Esophagus muscularis mucosa (tissue), 4 donors: Measurements from ENCODE around the gene FJX1. TPM values are rescaled to one million over a fixed set of nuclear protein-coding genes. Genes with fewer than 3 reads are reported as not detected.

Experiments used
- DNase-seq: peaks from one replicate; pipeline ENCODE4 v3.0.0-alpha.2; 2017; ENCODE audit errors: extremely low spot score
- H3K27ac ChIP-seq, 4 donors: fragments of 200-600 bp; sonication (generic); replicated peaks in 1 of 4; 1 replicate in 3 of 4; 2 replicates in 1 of 4; pipeline ENCODE4 v1.5.1; 2016 to 2019; ENCODE audit warnings: mild to moderate bottlenecking in 1 of 4
- H3K27me3 ChIP-seq, 4 donors: fragments of 200-600 bp; sonication (generic); one replicate each; pipeline versions ENCODE4 v1.5.1 to v1.6.0; 2016 to 2019
- H3K36me3 ChIP-seq, 4 donors: fragments of 200-600 bp; sonication (generic); one replicate each; pipeline ENCODE4 v1.5.1; 2016 to 2019
- H3K4me1 ChIP-seq, 4 donors: fragments of 200-600 bp; sonication (generic); one replicate each; pipeline ENCODE4 v1.5.1; 2016 to 2019
- H3K4me3 ChIP-seq, 4 donors: fragments of 200-600 bp; sonication (generic); 1 replicate in 2 of 4; 2 replicates in 2 of 4; pipeline ENCODE4 v1.5.1; 2016 to 2019; ENCODE audit warnings: mild to moderate bottlenecking in 4 of 4, moderate library complexity in 1 of 4
- H3K9me3 ChIP-seq, 4 donors: fragments of 200-600 bp; sonication (generic); 1 replicate in 3 of 4; 2 replicates in 1 of 4; pipeline ENCODE4 v1.5.1; 2016 to 2019
- EP300 ChIP-seq: sonication (generic); formaldehyde crosslinking; IDR thresholded peaks from one replicate; pipeline ENCODE4 v1.6.1; 2017; ENCODE audit warnings: antibody characterized with exemption
- POLR2A ChIP-seq: fragments of 450-650 bp; IDR thresholded peaks from one replicate; pipeline ENCODE4 v1.6.1; 2017; ENCODE audit warnings: antibody characterized with exemption, moderate library complexity, mild to moderate bottlenecking, low read depth
- POLR2AphosphoS5 ChIP-seq, 2 donors: sonication (generic); formaldehyde crosslinking; IDR thresholded peaks; one replicate each; pipeline ENCODE4 v1.6.1; 2017; ENCODE audit warnings: antibody characterized with exemption in 2 of 2
- WGBS: methylation state at CpG from one replicate; pipeline ENCODE4 v1.1.5; 2018; 5-methylcytosine and 5-hydroxymethylcytosine counted together
- intact Hi-C: fragments of 100-400 bp; cut with DNase I; formaldehyde crosslinking; loops from one replicate; pipeline ENCODE4 v1.15.1; 2023
- total RNA-seq, 4 donors: library from RNA; depleted of rRNA; stranded (reverse); fragments of >200 nt; gene quantifications; one replicate each; pipeline versions ENCODE4 v1.1.0 to v1.2.1, GENCODE V29; 2016
- TF ChIP-seq, protein P1 (sequence below), 3 experiments: fragments of 200-600 bp in 2 of 3; fragments of 450-650 bp in 1 of 3; sonication (generic) in 2 of 3; IDR thresholded peaks; one replicate each; pipeline ENCODE4 v1.5.1; 2017 to 2019; ENCODE audit warnings: antibody characterized with exemption in 3 of 3, mild to moderate bottlenecking in 2 of 3, moderate library complexity in 1 of 3

The FJX1 gene
- total RNA-seq, 4 donors from 2014 or later: 2.1 to 18.1 (median 6.5) TPM

DNA sequence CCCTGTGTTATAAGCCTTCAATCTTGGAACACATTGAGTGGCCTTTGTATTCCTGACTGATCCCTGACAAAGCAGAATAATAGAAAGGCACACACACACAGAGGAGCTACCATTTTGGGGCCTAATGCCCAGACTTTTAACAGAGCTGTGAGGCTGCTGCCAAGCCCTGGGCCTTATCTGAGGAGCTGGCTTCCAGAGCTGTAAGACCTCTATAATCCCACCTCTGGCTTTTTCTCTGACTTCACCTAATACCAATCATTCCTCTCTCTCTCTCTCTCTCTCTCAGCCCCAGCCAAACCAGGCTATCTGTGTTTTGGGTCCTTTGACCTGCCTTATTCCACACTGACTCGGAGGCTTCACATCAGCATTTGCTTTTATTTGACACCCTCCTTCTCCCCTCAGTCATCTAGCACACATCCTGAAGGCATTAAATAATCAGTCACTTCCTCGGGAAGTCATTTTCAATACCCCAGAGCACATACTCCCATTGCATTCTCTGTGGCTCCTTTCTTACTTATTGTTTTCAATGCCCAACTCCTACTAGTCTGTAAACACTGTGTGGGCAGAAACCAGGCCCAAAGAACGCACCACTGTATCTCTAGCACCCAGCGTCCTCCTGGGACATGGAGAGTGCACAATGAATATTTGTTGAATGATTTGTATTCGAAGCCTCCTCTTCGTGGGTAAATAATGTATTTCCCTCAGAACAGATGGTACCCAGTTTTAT is 23.1 kb downstream of the FJX1 start:
- Histone ChIP-seq H3K4me1 (no peaks in the 10 kb centered on the region), H3K9me3 (no peaks in the 10 kb centered on the region), H3K27ac (no peak overlapping the region), H3K4me3 (no peak overlapping the region), H3K36me3 (no peaks in the 10 kb centered on the region), H3K27me3 (peaks cover 0 to 1% (median 0%) of the 10 kb centered on the region in 4 donors)
- DNase-seq: no peak
- intact Hi-C loops: no loop called here
- 76% methylated on average over 6 of the region's 6 CpGs for WGBS
- no peak for TF ChIP-seq POLR2AphosphoS5 (IDR thresholded peaks at IDR 0.05)
- TF ChIP-seq, protein P1, sequence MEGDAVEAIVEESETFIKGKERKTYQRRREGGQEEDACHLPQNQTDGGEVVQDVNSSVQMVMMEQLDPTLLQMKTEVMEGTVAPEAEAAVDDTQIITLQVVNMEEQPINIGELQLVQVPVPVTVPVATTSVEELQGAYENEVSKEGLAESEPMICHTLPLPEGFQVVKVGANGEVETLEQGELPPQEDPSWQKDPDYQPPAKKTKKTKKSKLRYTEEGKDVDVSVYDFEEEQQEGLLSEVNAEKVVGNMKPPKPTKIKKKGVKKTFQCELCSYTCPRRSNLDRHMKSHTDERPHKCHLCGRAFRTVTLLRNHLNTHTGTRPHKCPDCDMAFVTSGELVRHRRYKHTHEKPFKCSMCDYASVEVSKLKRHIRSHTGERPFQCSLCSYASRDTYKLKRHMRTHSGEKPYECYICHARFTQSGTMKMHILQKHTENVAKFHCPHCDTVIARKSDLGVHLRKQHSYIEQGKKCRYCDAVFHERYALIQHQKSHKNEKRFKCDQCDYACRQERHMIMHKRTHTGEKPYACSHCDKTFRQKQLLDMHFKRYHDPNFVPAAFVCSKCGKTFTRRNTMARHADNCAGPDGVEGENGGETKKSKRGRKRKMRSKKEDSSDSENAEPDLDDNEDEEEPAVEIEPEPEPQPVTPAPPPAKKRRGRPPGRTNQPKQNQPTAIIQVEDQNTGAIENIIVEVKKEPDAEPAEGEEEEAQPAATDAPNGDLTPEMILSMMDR (IDR thresholded peaks at IDR 0.05): no peak
- no peak for TF ChIP-seq POLR2A
- no peak for TF ChIP-seq EP300

DNA sequence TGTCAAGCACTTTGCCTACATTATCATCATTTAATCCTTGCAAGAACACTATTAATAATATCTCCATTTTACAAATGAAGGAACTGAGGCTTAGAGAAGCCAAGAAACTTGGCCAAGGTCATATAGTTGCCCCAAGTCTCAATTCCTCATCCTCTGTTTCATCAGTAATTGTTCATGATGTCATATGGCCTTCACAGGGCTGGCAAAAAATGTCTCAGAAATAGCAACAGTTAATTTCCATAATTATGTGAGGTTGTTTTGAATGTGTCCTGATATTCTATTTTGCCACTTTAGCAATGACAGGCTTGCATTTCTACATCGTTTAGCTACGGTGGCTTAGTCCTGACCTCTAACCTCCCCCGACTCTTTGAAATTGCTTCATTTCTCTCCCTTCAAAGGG is 23.7 kb downstream of the FJX1 start:
- H3K4me3 ChIP-seq: no peak overlapping the region
- no peaks in the 10 kb centered on the region for H3K4me1 ChIP-seq
- H3K9me3 ChIP-seq: no peaks in the 10 kb centered on the region
- DNase-seq: no peak
- intact Hi-C loops: no loop called here
- no peak overlapping the region for H3K27ac ChIP-seq
- TF ChIP-seq POLR2AphosphoS5 (IDR thresholded peaks at IDR 0.05) (no peak), POLR2A (no peak), EP300 (no peak)
- TF ChIP-seq, protein P1 (IDR thresholded peaks at IDR 0.05): no peak
- H3K36me3 ChIP-seq: no peaks in the 10 kb centered on the region
- H3K27me3 ChIP-seq: no peaks in the 10 kb centered on the region
- WGBS: 85% methylated on average over 3 of the region's 3 CpGs

DNA sequence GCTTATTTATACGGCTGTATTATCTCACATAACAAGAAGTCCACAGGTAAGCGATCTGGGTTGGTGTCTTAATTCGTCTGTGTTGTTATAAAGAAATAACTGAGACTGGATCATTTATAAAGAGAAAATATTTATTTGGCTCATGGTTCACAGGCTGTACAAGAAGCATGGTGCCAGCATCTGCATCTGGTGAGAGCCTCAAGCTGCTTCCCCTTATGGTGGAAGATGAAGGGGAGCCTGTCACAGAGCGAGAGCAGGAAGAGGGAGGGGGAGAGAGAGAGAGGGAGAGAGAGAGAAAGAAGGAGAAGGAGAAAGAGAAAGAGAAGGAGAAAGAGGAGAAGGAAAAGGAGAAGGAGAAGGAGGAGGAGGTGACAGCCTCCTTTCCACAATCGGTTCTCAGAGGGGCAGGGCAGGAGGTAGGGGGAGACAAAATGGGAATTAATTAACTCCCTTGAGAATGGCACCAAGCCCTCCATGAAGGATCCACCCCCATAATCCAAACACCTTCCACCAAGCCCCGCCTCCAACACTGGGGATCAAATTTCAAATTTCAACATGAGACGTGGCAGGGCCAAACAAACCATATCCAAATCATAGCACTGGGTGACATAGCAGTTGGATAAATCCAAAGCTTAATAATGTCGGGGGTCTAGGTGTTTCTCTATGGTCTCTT is 29.3 kb downstream of the FJX1 start:
- intact Hi-C loops: no loop called here
- TF ChIP-seq POLR2AphosphoS5 (IDR thresholded peaks at IDR 0.05) (no peak), EP300 (no peak), POLR2A (no peak)
- TF ChIP-seq, protein P1 (IDR thresholded peaks at IDR 0.05): no peak
- no peaks in the 10 kb centered on the region for H3K36me3 ChIP-seq
- no peaks in the 10 kb centered on the region for H3K4me1 ChIP-seq
- no peaks in the 10 kb centered on the region for H3K9me3 ChIP-seq
- 73% methylated on average over 8 of the region's 8 CpGs for WGBS
- H3K4me3 ChIP-seq: no peak overlapping the region
- H3K27ac ChIP-seq: no peak overlapping the region
- DNase-seq: peak; percentile 53
- no peaks in the 10 kb centered on the region for H3K27me3 ChIP-seq

DNA sequence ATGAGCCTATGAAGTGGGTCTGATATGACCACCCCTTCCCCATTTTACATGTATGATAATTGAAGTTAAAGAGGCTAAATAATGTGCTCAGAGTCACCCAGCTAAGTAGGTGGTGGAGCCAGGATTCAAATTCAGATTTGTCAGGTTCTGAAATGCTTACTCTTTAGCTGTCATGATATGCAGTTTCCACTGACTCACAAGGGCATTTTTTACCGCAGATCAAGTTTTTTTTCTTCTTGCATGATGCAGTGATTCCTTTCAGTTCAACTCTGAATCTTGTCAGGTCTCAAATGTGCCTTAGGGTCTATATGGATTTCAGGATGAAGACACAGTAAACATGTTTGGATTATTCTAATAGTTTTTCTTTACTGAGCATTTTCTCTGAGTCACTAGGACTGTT is 31.7 kb downstream of the FJX1 start:
- Histone ChIP-seq H3K9me3 (no peaks in the 10 kb centered on the region), H3K4me3 (no peak overlapping the region), H3K4me1 (no peaks in the 10 kb centered on the region), H3K27ac (no peak overlapping the region), H3K27me3 (no peaks in the 10 kb centered on the region), H3K36me3 (no peaks in the 10 kb centered on the region)
- intact Hi-C loops: no loop called here
- DNase-seq: no peak
- TF ChIP-seq POLR2A (no peak), EP300 (no peak), POLR2AphosphoS5 (IDR thresholded peaks at IDR 0.05) (no peak)
- TF ChIP-seq, protein P1 (IDR thresholded peaks at IDR 0.05): no peak
- WGBS: 27% methylated on average over 1 of the region's 1 CpG
